Ascending aorta (tissue), 2 donors: ENCODE measurements around the gene DGKG. TPM values are rescaled to one million over a fixed set of nuclear protein-coding genes. Genes with fewer than 3 reads are reported as not detected.

Experiments used
- DNase-seq, 2 donors: peaks; one replicate each; pipeline ENCODE4 v3.0.0-alpha.2; 2019; ENCODE audit warnings: low spot score in 2 of 2
- H3K27ac ChIP-seq, 2 donors: fragments of 200-600 bp; sonication (generic); one replicate each; pipeline ENCODE4 v1.5.1; 2016 to 2017; ENCODE audit warnings: mild to moderate bottlenecking in 1 of 2
- H3K27me3 ChIP-seq: fragments of 200-600 bp; sonication (generic); one replicate; pipeline ENCODE4 v1.5.1; 2017
- H3K36me3 ChIP-seq, 2 donors: fragments of 200-600 bp; sonication (generic); one replicate each; pipeline ENCODE4 v1.5.1; 2016
- H3K4me1 ChIP-seq, 2 donors: fragments of 200-600 bp; sonication (generic); one replicate each; pipeline ENCODE4 v1.5.1; 2016 to 2017; ENCODE audit warnings: mild to moderate bottlenecking in 1 of 2
- H3K4me3 ChIP-seq, 2 donors: fragments of 200-600 bp; sonication (generic); one replicate each; pipeline ENCODE4 v1.5.1; 2016 to 2017; ENCODE audit warnings: mild to moderate bottlenecking in 1 of 2
- H3K9me3 ChIP-seq, 2 donors: fragments of 200-600 bp; sonication (generic); one replicate each; pipeline ENCODE4 v1.5.1; 2016
- intact Hi-C: fragments of 100-400 bp; cut with DNase I; formaldehyde crosslinking; loops from one replicate; pipeline ENCODE4 v1.15.1; 2023
- total RNA-seq: library from RNA; depleted of rRNA; stranded (reverse); fragments of >200 nt; gene quantifications from one replicate; pipeline ENCODE4 v1.1.0, GENCODE V29; 2016
- TF ChIP-seq, protein P1 (sequence below), 3 experiments: fragments of 200-600 bp in 2 of 3; fragments of 450-650 bp in 1 of 3; sonication (generic) in 2 of 3; IDR thresholded peaks; one replicate each; pipeline ENCODE4 v1.5.1; 2016 to 2019; ENCODE audit warnings: antibody characterized with exemption in 3 of 3, mild to moderate bottlenecking in 1 of 3, moderate library complexity in 1 of 3

The DGKG gene
- total RNA-seq, 1 donor from 2014 or later: 11.1 TPM

DNA sequence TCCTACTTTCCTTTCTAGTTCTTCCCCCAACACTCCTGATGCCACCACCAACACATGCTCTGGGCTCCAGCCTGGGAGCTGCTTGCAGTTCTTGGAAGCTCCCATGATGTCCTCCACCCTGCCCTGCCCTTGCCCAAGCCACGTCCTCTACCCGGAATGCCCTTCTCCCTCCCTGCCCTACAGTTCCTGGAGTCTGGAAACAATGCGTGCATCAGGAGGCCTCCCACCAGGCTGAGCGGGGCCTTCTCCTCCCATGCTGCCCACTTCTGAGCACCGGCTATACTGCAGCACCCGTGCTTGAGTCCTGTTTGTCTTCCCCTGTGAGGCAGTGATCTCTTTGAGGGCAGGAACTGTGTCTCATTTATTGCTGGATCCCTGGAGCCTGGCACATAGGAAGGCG is 44.6 kb downstream of the DGKG start:
- Histone ChIP-seq H3K27ac (no peak overlapping the region), H3K9me3 (no peaks in the 10 kb centered on the region), H3K4me3 (no peak overlapping the region), H3K36me3 (peaks cover 0 to 18% of the 10 kb centered on the region in 2 donors), H3K4me1 (no peaks in the 10 kb centered on the region), H3K27me3 (no peaks in the 10 kb centered on the region)
- intact Hi-C loops: no loop called here
- TF ChIP-seq, protein P1, sequence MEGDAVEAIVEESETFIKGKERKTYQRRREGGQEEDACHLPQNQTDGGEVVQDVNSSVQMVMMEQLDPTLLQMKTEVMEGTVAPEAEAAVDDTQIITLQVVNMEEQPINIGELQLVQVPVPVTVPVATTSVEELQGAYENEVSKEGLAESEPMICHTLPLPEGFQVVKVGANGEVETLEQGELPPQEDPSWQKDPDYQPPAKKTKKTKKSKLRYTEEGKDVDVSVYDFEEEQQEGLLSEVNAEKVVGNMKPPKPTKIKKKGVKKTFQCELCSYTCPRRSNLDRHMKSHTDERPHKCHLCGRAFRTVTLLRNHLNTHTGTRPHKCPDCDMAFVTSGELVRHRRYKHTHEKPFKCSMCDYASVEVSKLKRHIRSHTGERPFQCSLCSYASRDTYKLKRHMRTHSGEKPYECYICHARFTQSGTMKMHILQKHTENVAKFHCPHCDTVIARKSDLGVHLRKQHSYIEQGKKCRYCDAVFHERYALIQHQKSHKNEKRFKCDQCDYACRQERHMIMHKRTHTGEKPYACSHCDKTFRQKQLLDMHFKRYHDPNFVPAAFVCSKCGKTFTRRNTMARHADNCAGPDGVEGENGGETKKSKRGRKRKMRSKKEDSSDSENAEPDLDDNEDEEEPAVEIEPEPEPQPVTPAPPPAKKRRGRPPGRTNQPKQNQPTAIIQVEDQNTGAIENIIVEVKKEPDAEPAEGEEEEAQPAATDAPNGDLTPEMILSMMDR (IDR thresholded peaks at IDR 0.05): no peak
- no peak for DNase-seq

DNA sequence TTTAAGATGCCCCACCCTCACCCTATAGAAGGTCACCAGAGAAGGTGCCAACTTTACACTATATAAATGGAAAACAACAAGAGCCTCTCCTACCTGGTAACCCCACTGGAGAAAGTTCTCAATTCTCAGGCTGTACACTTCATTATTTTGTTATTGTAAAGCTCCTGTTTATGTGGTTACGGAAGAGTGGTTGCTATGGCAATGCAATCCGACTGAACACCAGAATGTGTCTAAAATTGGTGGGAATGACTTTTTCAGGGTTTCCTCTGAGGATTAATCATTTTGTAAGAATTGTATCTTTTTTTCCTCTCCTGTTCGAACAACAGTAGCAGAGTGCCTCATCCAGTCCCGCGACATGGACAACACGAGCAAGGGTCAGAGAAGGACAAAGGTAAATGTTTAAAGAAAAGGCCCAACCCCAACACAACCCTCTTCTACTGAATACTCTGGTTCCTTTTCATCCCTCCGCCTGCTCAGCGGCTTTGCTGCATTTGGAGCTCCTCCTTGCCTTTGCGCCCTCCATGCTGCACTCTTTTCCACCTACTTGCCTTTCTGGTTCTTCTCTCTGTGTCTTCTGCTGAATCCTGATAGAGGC is 45.3 kb downstream of the DGKG start:
- Histone ChIP-seq H3K4me1 (no peaks in the 10 kb centered on the region), H3K27me3 (no peaks in the 10 kb centered on the region), H3K9me3 (no peaks in the 10 kb centered on the region), H3K27ac (no peak overlapping the region), H3K4me3 (no peak overlapping the region), H3K36me3 (peaks cover 0 to 18% of the 10 kb centered on the region in 2 donors)
- no peak for DNase-seq
- TF ChIP-seq, protein P1 (IDR thresholded peaks at IDR 0.05): no peak
- intact Hi-C loops: no loop called here

DNA sequence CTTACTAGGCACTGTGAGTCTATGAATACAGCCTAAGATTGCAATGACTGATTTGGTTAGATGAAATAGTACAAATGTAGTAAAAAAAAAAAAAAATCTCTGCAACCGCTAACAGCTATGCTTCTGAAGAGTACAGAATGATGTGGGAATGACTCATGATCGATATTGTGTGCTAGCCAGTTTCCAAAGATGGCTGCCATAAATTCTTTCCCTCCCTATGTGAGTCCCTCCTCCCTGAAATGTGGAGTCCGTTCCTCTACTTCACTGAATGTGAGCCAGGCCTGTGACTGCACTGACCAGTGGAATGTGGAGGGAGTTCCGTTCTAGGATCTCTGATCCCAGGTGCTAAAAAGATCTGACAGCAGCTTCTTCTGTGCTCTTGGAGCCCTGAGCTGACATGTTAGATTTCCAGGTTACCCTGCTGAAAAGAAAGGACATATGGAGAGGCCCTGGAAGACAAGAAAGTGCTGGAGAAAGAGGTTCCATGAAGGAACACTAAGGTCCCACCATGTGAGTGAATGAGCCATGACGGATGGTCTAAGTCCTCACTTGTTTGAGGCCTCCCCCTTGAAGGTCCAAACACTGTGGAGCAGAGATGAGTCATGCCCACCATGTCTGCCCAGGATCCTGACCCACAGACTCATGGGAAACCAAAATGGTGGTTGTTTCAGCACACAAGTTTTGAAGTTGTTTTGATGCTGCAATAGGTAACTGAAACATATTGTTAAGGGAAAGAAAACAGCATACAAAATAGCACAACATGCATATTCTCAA is 46.3 kb downstream of the DGKG start:
- no peak for DNase-seq
- no peaks in the 10 kb centered on the region for H3K27me3 ChIP-seq
- H3K27ac ChIP-seq: no peak overlapping the region
- H3K9me3 ChIP-seq: no peaks in the 10 kb centered on the region
- no peak overlapping the region for H3K4me3 ChIP-seq
- H3K4me1 ChIP-seq: no peaks in the 10 kb centered on the region
- intact Hi-C loops: no loop called here
- TF ChIP-seq, protein P1 (IDR thresholded peaks at IDR 0.05): no peak
- peaks cover 0 to 18% of the 10 kb centered on the region in 2 donors for H3K36me3 ChIP-seq

DNA sequence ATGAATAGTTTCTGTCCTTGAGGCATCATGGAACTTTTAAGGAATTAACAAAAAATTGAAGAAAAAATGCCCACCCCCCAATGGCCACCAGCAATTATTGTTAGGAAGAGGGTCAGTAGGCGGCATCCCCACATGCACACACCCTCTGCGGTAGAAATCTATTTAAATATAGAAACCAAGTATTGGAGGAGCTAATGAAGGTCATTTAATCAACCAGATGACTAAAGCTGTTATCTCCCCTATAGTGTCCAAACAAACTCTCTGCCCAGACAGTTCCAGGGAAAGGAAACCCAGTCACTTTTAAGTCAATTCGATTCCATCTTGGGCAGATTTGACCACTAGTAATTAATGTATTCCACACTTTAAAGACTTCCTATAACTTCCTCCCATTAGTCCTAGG is 47.1 kb downstream of the DGKG start:
- TF ChIP-seq, protein P1 (IDR thresholded peaks at IDR 0.05): no peak
- DNase-seq: no peak
- peaks cover 0 to 13% of the 10 kb centered on the region in 2 donors for H3K36me3 ChIP-seq
- H3K9me3 ChIP-seq: no peaks in the 10 kb centered on the region
- no peak overlapping the region for H3K27ac ChIP-seq
- no peaks in the 10 kb centered on the region for H3K4me1 ChIP-seq
- intact Hi-C loops: no loop called here
- H3K27me3 ChIP-seq: no peaks in the 10 kb centered on the region
- no peak overlapping the region for H3K4me3 ChIP-seq

DNA sequence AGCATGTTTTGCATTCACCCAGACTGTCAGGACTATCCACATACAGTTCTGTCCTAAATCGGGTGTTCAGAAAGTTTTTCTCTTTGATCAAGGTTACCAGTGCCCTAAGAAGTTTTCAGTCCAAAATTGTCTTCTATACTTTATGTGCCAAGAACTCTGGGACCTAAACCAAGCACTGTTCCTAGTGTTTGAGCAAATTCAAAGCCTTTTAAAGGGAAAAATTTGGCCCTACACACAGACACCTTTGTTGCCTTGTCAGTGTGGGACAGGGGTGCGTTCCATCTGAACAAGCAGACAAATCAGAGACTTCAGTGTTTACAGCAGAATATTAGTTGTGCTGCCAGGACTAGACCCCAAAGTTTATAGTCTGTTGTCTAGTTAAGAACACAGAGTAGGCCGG is 50.6 kb downstream of the DGKG start:
- H3K4me1 ChIP-seq: no peaks in the 10 kb centered on the region
- no peak for DNase-seq
- intact Hi-C loops: no loop called here
- TF ChIP-seq, protein P1 (IDR thresholded peaks at IDR 0.05): no peak
- no peak overlapping the region for H3K27ac ChIP-seq
- no peak overlapping the region for H3K4me3 ChIP-seq
- no peaks in the 10 kb centered on the region for H3K9me3 ChIP-seq
- no peaks in the 10 kb centered on the region for H3K36me3 ChIP-seq
- no peaks in the 10 kb centered on the region for H3K27me3 ChIP-seq
